ENCODE measurements around the gene PSG11.
"Not testable (repeated sequence)": the region's sequence is repeated elsewhere in the genome, so short reads cannot be mapped to it uniquely, and the experiment has no call there.

- not testable (repeated sequence) for TF ChIP-seq NCOA5 (CRISPR knock-in tag; IDR thresholded peaks at IDR 0.05); ZNF557 (CRISPR knock-in tag; IDR thresholded peaks at IDR 0.05); ATF2 (CRISPR knock-in tag; IDR thresholded peaks at IDR 0.05); POLR2A (IDR thresholded peaks at IDR 0.05; ENCODE audit: insufficient read depth in 1 of 2, low read depth in 2 of 2, low read length in 2 of 2); ZNF572 (CRISPR knock-in tag; IDR thresholded peaks at IDR 0.05); ZNF720 (CRISPR knock-in tag; IDR thresholded peaks at IDR 0.05)
Observed at GRCh38 chr19:42996161-42996560, 30.1 kb downstream of the PSG11 start.

Data from HepG2 (cell line).